H9 (cell line): ENCODE measurements around the gene CERS3. TPM values are rescaled to one million over a fixed set of nuclear protein-coding genes. Genes with fewer than 3 reads are reported as not detected.

ENCODE experiments used
- DNase-seq: peaks from one replicate; pipeline ENCODE4 v3.0.0-alpha.2; 2017
- H2AFZ ChIP-seq: one replicate; pipeline ENCODE4 v1.6.1; 2013; ENCODE audit warnings: mild to moderate bottlenecking, low read length, control low read depth, moderate library complexity
- H2AK5ac ChIP-seq: 2 replicates; pipeline ENCODE4 v1.6.1; 2013; ENCODE audit warnings: low read length, control low read depth, mixed read lengths; ENCODE audit not compliant: insufficient read length
- H2BK120ac ChIP-seq: one replicate; pipeline ENCODE4 v1.6.1; 2013; ENCODE audit warnings: low read depth, mild to moderate bottlenecking, low read length, control low read depth, inconsistent platforms; ENCODE audit not compliant: poor library complexity, severe bottlenecking
- H2BK12ac ChIP-seq: 2 replicates; pipeline ENCODE4 v1.6.1; 2013; ENCODE audit warnings: low read length, control low read depth, mixed read lengths, low read depth; ENCODE audit not compliant: insufficient read length
- H2BK15ac ChIP-seq: 2 replicates; pipeline ENCODE4 v1.6.1; 2013; ENCODE audit warnings: low read depth, low read length, control low read depth
- H2BK20ac ChIP-seq: one replicate; pipeline ENCODE4 v1.6.1; 2013; ENCODE audit warnings: low read depth, mild to moderate bottlenecking, low read length, control low read depth, inconsistent platforms; ENCODE audit not compliant: poor library complexity, severe bottlenecking
- H2BK5ac ChIP-seq: 2 replicates; pipeline ENCODE4 v1.6.1; 2013; ENCODE audit warnings: low read length, control low read depth, mixed read lengths; ENCODE audit not compliant: insufficient read length
- H3K14ac ChIP-seq: 2 replicates; pipeline ENCODE4 v1.6.1; 2013; ENCODE audit warnings: low read length, control low read depth; ENCODE audit not compliant: insufficient read depth
- H3K18ac ChIP-seq: 2 replicates; pipeline ENCODE4 v1.6.1; 2013; ENCODE audit warnings: low read depth, mild to moderate bottlenecking, mixed read lengths, low read length, control low read depth; ENCODE audit not compliant: insufficient read length
- H3K23ac ChIP-seq: 2 replicates; pipeline ENCODE4 v1.6.1; 2013; ENCODE audit warnings: low read length, control low read depth, mixed read lengths, low read depth; ENCODE audit not compliant: insufficient read length
- H3K23me2 ChIP-seq: 2 replicates; pipeline ENCODE4 v1.6.1; 2013; ENCODE audit warnings: low read depth, mild to moderate bottlenecking, mixed read lengths, low read length, control low read depth; ENCODE audit not compliant: insufficient read length, poor library complexity, severe bottlenecking
- H3K27ac ChIP-seq: 2 replicates; pipeline ENCODE4 v1.5.1; 2013; ENCODE audit warnings: low read length, control low read depth, mixed read lengths, low read depth; ENCODE audit not compliant: insufficient read length
- H3K27me3 ChIP-seq: 2 replicates; pipeline ENCODE4 v1.6.1; 2013; ENCODE audit warnings: low read length, control low read depth, inconsistent platforms; ENCODE audit not compliant: insufficient read depth
- H3K4ac ChIP-seq: 2 replicates; pipeline ENCODE4 v1.6.1; 2013; ENCODE audit warnings: low read depth, mild to moderate bottlenecking, control low read depth, inconsistent platforms, low read length, moderate library complexity
- H3K4me1 ChIP-seq: 2 replicates; pipeline ENCODE4 v1.6.1; 2013; ENCODE audit warnings: low read length, control low read depth, inconsistent platforms; ENCODE audit not compliant: insufficient read depth
- H3K4me2 ChIP-seq: 2 replicates; pipeline ENCODE4 v1.6.1; 2013; ENCODE audit warnings: low read length, control low read depth, mixed read lengths; ENCODE audit not compliant: insufficient read length, insufficient read depth
- H3K56ac ChIP-seq: 2 replicates; pipeline ENCODE4 v1.6.1; 2013; ENCODE audit warnings: low read depth, mild to moderate bottlenecking, mixed read lengths, low read length, control low read depth; ENCODE audit not compliant: insufficient read length
- H3K79me1 ChIP-seq: 2 replicates; pipeline ENCODE4 v1.6.1; 2013; ENCODE audit warnings: low read depth, mild to moderate bottlenecking, moderate library complexity, low read length, control low read depth, inconsistent platforms; ENCODE audit not compliant: insufficient read depth, poor library complexity, severe bottlenecking
- H3K79me2 ChIP-seq: 2 replicates; pipeline ENCODE4 v1.6.1; 2013; ENCODE audit warnings: low read length, control low read depth, inconsistent platforms; ENCODE audit not compliant: insufficient read depth
- H3K9ac ChIP-seq: 2 replicates; pipeline ENCODE4 v1.6.1; 2013; ENCODE audit warnings: low read length, control low read depth, mixed read lengths; ENCODE audit not compliant: insufficient read length; ENCODE audit errors: extremely low read depth
- H3K9me3 ChIP-seq: one replicate; pipeline ENCODE4 v1.6.1; 2013; ENCODE audit warnings: low read depth, low read length, inconsistent platforms; ENCODE audit not compliant: control insufficient read depth
- H3T11ph ChIP-seq: one replicate; pipeline ENCODE4 v1.6.1; 2013; ENCODE audit warnings: mild to moderate bottlenecking, low read length, control low read depth, inconsistent platforms
- H4K20me1 ChIP-seq: one replicate; pipeline ENCODE4 v1.6.1; 2013; ENCODE audit not compliant: control insufficient read depth, insufficient read length, insufficient read depth
- H4K5ac ChIP-seq: 2 replicates; pipeline ENCODE4 v1.6.1; 2013; ENCODE audit warnings: low read depth, mild to moderate bottlenecking, mixed read lengths, low read length, control low read depth; ENCODE audit not compliant: insufficient read length
- H4K8ac ChIP-seq: replicated peaks from 2 replicates; pipeline ENCODE4 v1.6.1; 2013; ENCODE audit warnings: low read length, control low read depth, mixed read lengths, low read depth; ENCODE audit not compliant: insufficient read length
- H4K91ac ChIP-seq: 2 replicates; pipeline ENCODE4 v1.6.1; 2013; ENCODE audit warnings: low read depth, mild to moderate bottlenecking, moderate library complexity, mixed read lengths, low read length, control low read depth; ENCODE audit not compliant: insufficient read length
- H3K27ac Mint-ChIP-seq, 3 experiments: 2 replicates in 2 of 3; 3 replicates in 1 of 3; pipeline ENCODE4 v1.8.0; 2020 to 2021; ENCODE audit warnings: mixed read lengths in 3 of 3, mild to moderate bottlenecking in 1 of 3, moderate library complexity in 1 of 3
- H3K27me3 Mint-ChIP-seq: 2 replicates; pipeline ENCODE4 v1.8.0; 2021; ENCODE audit warnings: low read depth, mild to moderate bottlenecking, moderate library complexity, mixed read lengths
- H3K36me3 Mint-ChIP-seq, 3 experiments: 2 replicates in 2 of 3; 3 replicates in 1 of 3; pipeline ENCODE4 v1.8.0; 2020 to 2021; ENCODE audit warnings: low read depth in 3 of 3, mixed read lengths in 3 of 3; ENCODE audit not compliant: insufficient read depth in 1 of 3
- H3K4me1 Mint-ChIP-seq, 2 experiments: 2 replicates each; pipeline ENCODE4 v1.8.0; 2020; ENCODE audit warnings: mixed read lengths in 2 of 2
- H3K4me3 Mint-ChIP-seq, 2 experiments: 2 replicates in 1 of 2; 3 replicates in 1 of 2; pipeline ENCODE4 v1.8.0; 2020 to 2021; ENCODE audit warnings: mild to moderate bottlenecking in 2 of 2, mixed read lengths in 2 of 2, moderate library complexity in 1 of 2
- H3K9me3 Mint-ChIP-seq, 2 experiments: 2 replicates in 1 of 2; 3 replicates in 1 of 2; pipeline ENCODE4 v1.8.0; 2020; ENCODE audit warnings: mild to moderate bottlenecking in 2 of 2, mixed read lengths in 2 of 2, moderate library complexity in 1 of 2
- WGBS: extraction: QIAGEN DNeasy Blood & Tissue Kit; methylation state at CpG from one replicate; pipeline ENCODE4 v1.1.7; 2013; ENCODE audit warnings: missing lambda C conversion rate, low lambda C conversion rate, mixed read lengths; ENCODE audit not compliant: insufficient read length; ENCODE audit errors: extremely low coverage; 5-methylcytosine and 5-hydroxymethylcytosine counted together
- total RNA-seq: library from RNA; stranded (reverse); gene quantifications from 2 replicates; pipeline ENCODE4 v1.2.1, GENCODE V29; 2021
- TF ChIP-seq, protein P1 (sequence below): fragments of 200-600 bp; sonication (generic); conservative IDR thresholded peaks from 3 replicates; pipeline ENCODE4 v1.8.0; 2021; ENCODE audit warnings: antibody characterized with exemption, mild to moderate bottlenecking

CERS3 gene
- total RNA-seq, 1 experiment from 2014 or later: 1.4 TPM

GRCh38 chr15:100466073-100466472, 62.7 kb downstream of the CERS3 start:
- Histone ChIP-seq H2BK20ac (no peak overlapping the region), H3K9me3 (no peaks in the 10 kb centered on the region), H4K8ac (no peak overlapping the region), H3K18ac (no peak overlapping the region), H3K4me1 (no peaks in the 10 kb centered on the region; the same call in 1 of the 2 replicates), H2BK12ac (no peak overlapping the region), H3K27ac (no peak overlapping the region), H3K79me2 (no peaks in the 10 kb centered on the region), H3K4ac (no peak overlapping the region), H4K91ac (no peak overlapping the region), H3K9ac (no peak overlapping the region), H3K14ac (no peak overlapping the region), H3K56ac (no peak overlapping the region), H3K27me3 (no peaks in the 10 kb centered on the region), H2BK5ac (no peak overlapping the region), H3K4me2 (no peak overlapping the region), H3T11ph (no peak overlapping the region), H2AK5ac (no peak overlapping the region), H3K23me2 (no peaks in the 10 kb centered on the region), H4K20me1 (no peaks in the 10 kb centered on the region), H2BK15ac (no peak overlapping the region), H3K23ac (no peak overlapping the region), H3K79me1 (no peaks in the 10 kb centered on the region), H2AFZ (no peak overlapping the region), H2BK120ac (no peak overlapping the region), H4K5ac (no peak overlapping the region)
- Mint-ChIP-seq H3K9me3 (no peaks in the 10 kb centered on the region), H3K27ac (no peak overlapping the region), H3K4me1 (peaks cover 19 to 20% of the 10 kb centered on the region in 2 experiments), H3K36me3 (no peaks in the 10 kb centered on the region; a peak in 1 of 7 replicates), H3K4me3 (no peak overlapping the region), H3K27me3 (no peaks in the 10 kb centered on the region; the same call in 1 of the 2 replicates)
- no peak for DNase-seq
- WGBS: no CpG with 5 or more reads among the region's 4 CpGs
- TF ChIP-seq, protein P1, sequence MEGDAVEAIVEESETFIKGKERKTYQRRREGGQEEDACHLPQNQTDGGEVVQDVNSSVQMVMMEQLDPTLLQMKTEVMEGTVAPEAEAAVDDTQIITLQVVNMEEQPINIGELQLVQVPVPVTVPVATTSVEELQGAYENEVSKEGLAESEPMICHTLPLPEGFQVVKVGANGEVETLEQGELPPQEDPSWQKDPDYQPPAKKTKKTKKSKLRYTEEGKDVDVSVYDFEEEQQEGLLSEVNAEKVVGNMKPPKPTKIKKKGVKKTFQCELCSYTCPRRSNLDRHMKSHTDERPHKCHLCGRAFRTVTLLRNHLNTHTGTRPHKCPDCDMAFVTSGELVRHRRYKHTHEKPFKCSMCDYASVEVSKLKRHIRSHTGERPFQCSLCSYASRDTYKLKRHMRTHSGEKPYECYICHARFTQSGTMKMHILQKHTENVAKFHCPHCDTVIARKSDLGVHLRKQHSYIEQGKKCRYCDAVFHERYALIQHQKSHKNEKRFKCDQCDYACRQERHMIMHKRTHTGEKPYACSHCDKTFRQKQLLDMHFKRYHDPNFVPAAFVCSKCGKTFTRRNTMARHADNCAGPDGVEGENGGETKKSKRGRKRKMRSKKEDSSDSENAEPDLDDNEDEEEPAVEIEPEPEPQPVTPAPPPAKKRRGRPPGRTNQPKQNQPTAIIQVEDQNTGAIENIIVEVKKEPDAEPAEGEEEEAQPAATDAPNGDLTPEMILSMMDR: no peak
